ENCODE data around the gene SLC35G1.

Gene SLC35G1

DNA sequence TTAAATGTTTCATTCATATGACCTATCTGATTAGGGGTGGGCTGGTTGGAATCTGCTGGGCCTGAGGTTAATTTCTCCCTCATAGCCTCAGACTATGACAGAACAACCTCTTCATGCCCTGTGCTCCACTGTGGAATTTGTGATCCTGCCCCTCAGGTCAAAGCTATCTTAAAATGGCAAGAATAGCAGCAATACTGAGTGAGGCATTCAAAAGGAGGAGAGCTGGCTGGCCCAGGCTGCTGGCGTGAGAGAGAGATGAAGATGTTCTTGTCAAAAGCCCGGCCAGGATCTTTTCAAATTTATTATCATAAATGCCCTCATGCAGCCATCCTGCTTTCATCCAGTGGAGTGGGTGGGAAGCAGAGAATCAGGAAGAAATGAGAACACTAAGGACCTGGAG, 58.1 kb downstream of the SLC35G1 start:
- no peak for DNase-seq (ENCODE audit: low read depth in 2 of 2)
